ENCODE data around the gene COA8. TPM values are rescaled to one million over a fixed set of nuclear protein-coding genes. Genes with fewer than 3 reads are reported as not detected.

The COA8 gene
- total and polyA plus RNA-seq, 2 of the 8 experiments (the other 6 are each of a cell fraction or from before 2014, with no cell fraction given): 7.1 to 35.5 TPM

DNA sequence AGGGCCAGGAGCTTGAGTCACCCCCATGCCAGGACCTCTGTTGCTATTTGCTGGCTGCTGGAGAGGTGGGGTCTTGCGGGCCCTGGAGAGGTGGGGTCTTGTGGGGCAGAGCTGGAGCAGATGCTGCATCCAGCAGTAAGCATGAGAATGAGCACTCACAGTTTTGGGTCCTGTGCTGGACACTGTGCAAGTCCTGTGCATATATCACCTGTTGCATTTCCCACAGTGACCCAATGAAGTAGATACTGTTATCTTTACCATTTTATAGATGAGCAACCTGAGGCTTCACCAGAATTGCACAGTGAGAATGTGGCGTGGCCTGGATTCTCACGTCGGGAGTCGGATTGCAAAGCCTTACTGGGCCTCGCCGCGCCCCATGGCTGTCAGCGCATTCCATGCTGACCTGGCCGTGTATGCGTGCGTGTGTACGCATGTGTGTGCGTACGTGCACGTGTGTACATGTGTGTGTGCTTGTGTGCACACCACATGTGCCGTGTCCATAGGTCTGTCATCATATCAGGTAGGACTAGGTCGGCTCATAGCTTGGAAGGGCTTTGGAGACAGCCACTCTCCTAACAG lies 12.0 kb downstream of the COA8 start:
- no peak for TF ChIP-seq HDAC2 (IDR thresholded peaks at IDR 0.05; ENCODE audit: borderline replicate concordance in 1 of 2, low read depth in 2 of 2, low read length in 2 of 2)
- no peak for TF ChIP-seq RBBP5 (IDR thresholded peaks at IDR 0.05; ENCODE audit: borderline replicate concordance, low read depth, low read length)
- no peak for TF ChIP-seq SP2 (IDR thresholded peaks at IDR 0.05; ENCODE audit: low read length)
- TF ChIP-seq BACH1 (IDR thresholded peaks at IDR 0.05; ENCODE audit: low read length): no peak
- no peak for TF ChIP-seq RNF2 (IDR thresholded peaks at IDR 0.05; ENCODE audit: borderline replicate concordance, low read depth, low read length, missing control alignments, poor library complexity, severe bottlenecking)
- no peak for TF ChIP-seq KDM4A (IDR thresholded peaks at IDR 0.05; ENCODE audit: low read depth, low read length, severe bottlenecking)
- no peak for TF ChIP-seq TBP (IDR thresholded peaks at IDR 0.05; ENCODE audit: low read depth, low read length)
- no peak for TF ChIP-seq PHF8 (conservative IDR thresholded peaks at IDR 0.05; ENCODE audit: low read depth, low read length)
- TF ChIP-seq SRF (IDR thresholded peaks at IDR 0.05; ENCODE audit: low read depth, low read length): no peak
- TF ChIP-seq RXRA (IDR thresholded peaks at IDR 0.05; ENCODE audit: insufficient read depth, low read depth, low read length): no peak
- 94% methylated on average over 18 of the region's 18 CpGs; no CpG with 5 or more reads in 1 of the 2 experiments for whole genome bisulfite sequencing, 2 experiments (ENCODE audit: extremely low coverage in 1 of 2, insufficient coverage in 1 of 2, insufficient read length in 1 of 2, insufficient replicate concordance in 2 of 2, low coverage in 1 of 2, low lambda C conversion rate in 2 of 2, missing lambda C conversion rate in 1 of 2)
- Histone ChIP-seq H3K9ac (replicated peaks in 1 of 4; ENCODE audit: extremely low read depth in 1 of 4, low read depth in 3 of 4, low read length in 3 of 4) (no peak overlapping the region), H3K23me2 (ENCODE audit: low read depth, low read length) (no peaks in the 10 kb centered on the region), H3K18ac (ENCODE audit: extremely low read depth, low read length) (no peak overlapping the region), H3K4me2 (ENCODE audit: insufficient read depth in 1 of 2, low read depth in 2 of 2, low read length in 2 of 2) (no peak overlapping the region), H4K91ac (replicated peaks; ENCODE audit: insufficient read length, low read length) (no peak overlapping the region), H2BK20ac (ENCODE audit: low read length) (no peak overlapping the region), H3K79me1 (ENCODE audit: low read depth, low read length) (peaks cover 3% of the 10 kb centered on the region), H2AFZ (ENCODE audit: low read length) (no peak overlapping the region), H3K4me1 (replicated peaks in 1 of 4; ENCODE audit: control insufficient read depth in 3 of 4, insufficient read depth in 4 of 4, low read length in 3 of 4) (no peaks in the 10 kb centered on the region), H4K20me1 (replicated peaks in 1 of 2; ENCODE audit: control insufficient read depth in 1 of 2, insufficient read depth in 2 of 2, low read length in 2 of 2) (peaks cover 0 to 10% of the 10 kb centered on the region in 2 experiments), H3K27me3 (replicated peaks in 1 of 4; ENCODE audit: control insufficient read depth in 3 of 4, extremely low read depth in 1 of 4, insufficient read depth in 3 of 4, low read length in 3 of 4) (no peaks in the 10 kb centered on the region; a peak in 1 of 7 replicates), H4K5ac (ENCODE audit: insufficient read length, low read depth, low read length) (no peak overlapping the region), H3K4me3 (ENCODE audit: extremely low read depth in 1 of 4, insufficient read depth in 2 of 4, low read depth in 3 of 4, low read length in 4 of 4) (no peak overlapping the region), H3K23ac (ENCODE audit: insufficient read length) (no peak overlapping the region), H2AK5ac (ENCODE audit: low read depth, low read length) (no peak overlapping the region), H2BK120ac (replicated peaks; ENCODE audit: low read depth, low read length) (no peak overlapping the region), H4K8ac (ENCODE audit: extremely low read depth, insufficient read depth, low read length) (no peak overlapping the region), H2BK15ac (ENCODE audit: low read length) (no peak overlapping the region), H3K9me3 (ENCODE audit: insufficient read depth in 2 of 2, low read depth in 1 of 2, low read length in 1 of 2) (no peaks in the 10 kb centered on the region), H3K4ac (replicated peaks; ENCODE audit: insufficient read length, low read depth, low read length) (no peak overlapping the region), H3K79me2 (ENCODE audit: control insufficient read depth in 1 of 2, insufficient read depth in 2 of 2, low read length in 2 of 2) (0 out of 4 replicates have a peak, but pooled peaks cover 0 to 3% of the 10 kb centered on the region in 2 experiments), H2BK12ac (ENCODE audit: low read depth, low read length) (no peak overlapping the region), H3K27ac (ENCODE audit: low read depth, low read length) (no peak overlapping the region), H3K36me3 (ENCODE audit: control insufficient read depth in 2 of 4, insufficient read depth in 4 of 4, low read length in 3 of 4) (peaks cover 2 to 19% (median 6%) of the 10 kb centered on the region in 4 experiments; a peak in 4 of 8 replicates), H2BK5ac (ENCODE audit: low read depth, low read length) (no peak overlapping the region), H3K14ac (ENCODE audit: insufficient read length) (no peak overlapping the region), H3K56ac (replicated peaks; ENCODE audit: insufficient read length, low read depth, low read length) (no peak overlapping the region)
- CTCF ChIA-PET (ENCODE audit: partially characterized antibody): interaction anchor here (1.3 kb wide), 1 partner anchor 12 kb away, joined by 4 read pairs; no protein-coding TSS in a partner anchor
- POLR2A ChIA-PET (ENCODE audit: partially characterized antibody): interaction anchor here (1.0 kb wide), 1 partner anchor 13 kb away, joined by 3 read pairs; no protein-coding TSS in a partner anchor
- DNase-seq (ENCODE audit: low read depth in 1 of 2, low spot score in 2 of 2): no peak
- FAIRE-seq: no peak

All from H1 (cell line).